HFF-Myc (cell line): Measurements from ENCODE around the gene HPGDS.

Experiments used
- DNase-seq: peaks from one replicate; pipeline ENCODE4 v3.0.0-alpha.2; 2011; ENCODE audit warnings: low read depth; ENCODE audit errors: extremely low read depth
- H3K4me3 ChIP-seq: replicated peaks from 2 replicates; pipeline ENCODE4 v1.5.1; 2011; ENCODE audit warnings: low read depth, mild to moderate bottlenecking, control low read depth, low read length
- CTCF ChIP-seq: IDR thresholded peaks from 2 replicates; pipeline ENCODE4 v1.5.1; 2012; ENCODE audit warnings: mild to moderate bottlenecking, low read depth, low read length, control low read depth; ENCODE audit errors: missing control alignments

Gene HPGDS

DNA sequence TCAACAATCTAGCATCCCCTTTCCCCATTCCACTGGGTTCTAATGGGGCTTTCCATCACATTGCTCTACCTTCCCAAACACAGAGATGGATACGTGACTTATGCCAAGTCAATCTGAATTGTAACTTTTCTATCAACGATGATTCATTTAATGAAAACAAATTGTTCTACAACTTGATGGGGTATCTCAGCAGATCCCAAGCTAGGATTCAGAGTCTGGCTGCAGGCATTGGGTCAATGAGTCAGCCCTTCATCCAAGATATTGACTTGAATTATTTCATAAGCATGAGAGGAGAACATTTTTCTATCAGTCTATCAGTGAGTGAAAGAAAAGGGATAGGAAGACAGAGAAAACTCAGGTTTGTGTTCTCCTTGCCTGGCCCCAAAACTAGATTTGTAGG, 15.0 kb upstream of the HPGDS start:
- TF ChIP-seq CTCF, result no peak
- no peak overlapping the region for H3K4me3 ChIP-seq
- no peak for DNase-seq

GRCh38 chr4:94356444-94356843, 13.8 kb upstream of the HPGDS start:
- H3K4me3 ChIP-seq, result no peak overlapping the region
- no peak for DNase-seq
- no peak for TF ChIP-seq CTCF

GRCh38 chr4:94354474-94354896, 11.8 kb upstream of the HPGDS start:
- H3K4me3 ChIP-seq, result no peak overlapping the region
- TF ChIP-seq CTCF, result no peak
- DNase-seq, result no peak

DNA sequence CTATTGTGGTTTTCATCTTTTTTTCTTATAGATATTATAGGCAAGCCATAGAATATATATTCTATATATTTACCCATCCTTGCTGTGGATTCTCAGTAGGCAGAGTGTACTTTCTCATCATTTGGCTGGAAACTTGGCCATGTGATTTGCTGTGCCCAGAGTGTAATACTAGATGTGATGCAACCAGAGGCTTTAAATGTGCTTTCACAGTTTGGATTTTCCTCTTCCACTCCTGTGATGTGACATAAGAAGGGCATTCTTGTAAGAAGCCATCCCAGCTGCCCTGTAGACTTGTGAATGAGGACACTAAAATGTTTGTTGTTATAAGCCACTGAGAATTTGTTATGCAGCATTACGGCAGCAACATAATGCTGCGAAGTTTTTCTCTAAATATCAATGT, 10.4 kb upstream of the HPGDS start:
- TF ChIP-seq CTCF, result no peak
- no peak for DNase-seq
- H3K4me3 ChIP-seq, result no peak overlapping the region

DNA sequence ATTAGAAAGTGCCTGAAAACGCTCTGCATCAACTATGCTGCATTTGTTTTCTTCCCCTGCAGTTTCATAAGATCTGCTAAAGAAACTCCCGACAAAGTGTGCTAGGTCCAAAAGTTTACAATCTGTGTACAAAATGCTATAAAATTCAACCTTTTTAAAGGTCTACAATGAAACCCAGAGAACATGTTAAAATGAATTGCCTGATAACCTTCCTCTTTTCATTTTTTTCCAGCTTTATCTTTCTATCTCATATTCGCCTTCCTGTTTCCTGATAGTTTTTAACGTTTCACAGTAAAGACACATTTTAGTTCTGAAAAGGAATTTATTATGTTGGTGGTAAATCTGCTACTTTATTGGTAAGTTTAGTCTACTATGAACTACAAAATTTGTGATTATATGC, 9.5 kb upstream of the HPGDS start:
- no peak for TF ChIP-seq CTCF
- DNase-seq, result no peak
- no peak overlapping the region for H3K4me3 ChIP-seq

- DNase-seq, result no peak
- no peak for TF ChIP-seq CTCF
- no peak overlapping the region for H3K4me3 ChIP-seq
These were observed 8.7 kb upstream of the HPGDS start for GRCh38 chr4:94351319-94351718.

DNA sequence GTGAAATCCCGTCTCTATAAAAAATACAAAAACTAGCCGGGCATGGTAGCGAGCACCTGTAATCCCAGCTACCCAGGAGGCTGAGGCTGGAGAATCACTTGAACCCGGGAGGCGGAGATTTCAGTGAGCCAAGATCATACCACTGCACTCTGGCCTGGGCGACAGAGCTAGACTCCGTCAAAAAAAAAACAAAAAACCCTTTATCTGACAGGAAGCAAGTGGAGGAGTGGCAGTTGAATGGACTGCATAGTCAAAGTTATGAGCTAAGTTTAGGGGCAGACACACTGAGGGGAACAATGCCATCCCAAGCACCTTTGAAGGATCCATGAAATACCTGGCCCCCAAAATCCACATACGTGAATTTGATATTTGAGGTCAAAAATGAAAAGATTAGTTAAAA, 7.5 kb upstream of the HPGDS start:
- DNase-seq, result no peak
- TF ChIP-seq CTCF, result no peak
- no peak overlapping the region for H3K4me3 ChIP-seq
